GM12874 (cell line): Measurements from ENCODE around the gene ZBED1.

Experiments used
- TF ChIP-seq, protein P1 (sequence below): IDR thresholded peaks from 2 replicates; pipeline ENCODE4 v1.5.1; 2011; ENCODE audit warnings: low read depth, mild to moderate bottlenecking, control low read depth, low read length, moderate library complexity; ENCODE audit not compliant: insufficient read depth

The ZBED1 gene

DNA sequence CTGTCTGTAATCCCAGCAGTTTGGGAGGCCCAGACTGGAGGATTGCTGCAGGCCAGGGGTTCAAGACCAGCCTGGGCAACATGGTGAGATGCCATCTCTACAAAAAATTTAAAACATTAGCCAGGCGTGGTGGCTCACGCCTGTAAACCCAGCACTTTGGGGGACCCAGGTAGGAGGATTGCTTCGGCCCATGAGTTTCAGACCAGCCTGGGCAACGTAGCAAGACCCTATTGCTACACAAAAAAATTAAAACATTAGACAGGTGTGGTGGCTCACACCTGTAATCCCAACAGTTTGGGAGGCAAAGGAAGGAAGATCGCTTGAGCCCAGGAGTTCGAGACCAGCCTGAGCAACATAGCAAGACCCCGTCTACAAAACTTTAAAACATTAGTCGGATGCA is 1.3 kb downstream of the ZBED1 start:
- TF ChIP-seq, protein P1, sequence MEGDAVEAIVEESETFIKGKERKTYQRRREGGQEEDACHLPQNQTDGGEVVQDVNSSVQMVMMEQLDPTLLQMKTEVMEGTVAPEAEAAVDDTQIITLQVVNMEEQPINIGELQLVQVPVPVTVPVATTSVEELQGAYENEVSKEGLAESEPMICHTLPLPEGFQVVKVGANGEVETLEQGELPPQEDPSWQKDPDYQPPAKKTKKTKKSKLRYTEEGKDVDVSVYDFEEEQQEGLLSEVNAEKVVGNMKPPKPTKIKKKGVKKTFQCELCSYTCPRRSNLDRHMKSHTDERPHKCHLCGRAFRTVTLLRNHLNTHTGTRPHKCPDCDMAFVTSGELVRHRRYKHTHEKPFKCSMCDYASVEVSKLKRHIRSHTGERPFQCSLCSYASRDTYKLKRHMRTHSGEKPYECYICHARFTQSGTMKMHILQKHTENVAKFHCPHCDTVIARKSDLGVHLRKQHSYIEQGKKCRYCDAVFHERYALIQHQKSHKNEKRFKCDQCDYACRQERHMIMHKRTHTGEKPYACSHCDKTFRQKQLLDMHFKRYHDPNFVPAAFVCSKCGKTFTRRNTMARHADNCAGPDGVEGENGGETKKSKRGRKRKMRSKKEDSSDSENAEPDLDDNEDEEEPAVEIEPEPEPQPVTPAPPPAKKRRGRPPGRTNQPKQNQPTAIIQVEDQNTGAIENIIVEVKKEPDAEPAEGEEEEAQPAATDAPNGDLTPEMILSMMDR: no peak

DNA sequence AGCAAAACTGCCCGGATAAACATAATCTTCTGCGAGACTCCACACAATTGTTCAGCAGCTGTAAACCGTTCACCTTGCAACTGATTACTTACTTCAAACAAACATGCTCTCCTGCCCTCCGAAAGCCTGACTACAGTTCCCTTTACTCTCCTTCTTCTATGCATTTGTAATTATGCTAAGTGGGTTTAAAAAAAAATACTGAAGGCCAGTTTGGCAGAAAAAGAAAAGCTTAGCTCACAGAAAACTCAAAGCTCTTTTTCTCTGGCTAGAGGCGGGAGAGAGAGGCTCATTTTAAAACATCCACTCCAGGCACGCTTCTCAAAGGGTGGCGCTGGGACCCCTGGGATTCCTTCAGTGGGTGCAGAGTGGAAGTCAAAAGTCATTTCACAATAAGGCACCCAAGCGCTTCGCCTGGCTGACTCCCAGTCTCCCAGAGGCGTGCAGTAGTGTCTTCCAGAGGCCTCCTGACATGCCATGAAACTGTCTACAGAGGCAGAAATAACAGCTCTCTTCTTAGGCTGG is 1.9 kb downstream of the ZBED1 start:
- TF ChIP-seq, protein P1: no peak

DNA sequence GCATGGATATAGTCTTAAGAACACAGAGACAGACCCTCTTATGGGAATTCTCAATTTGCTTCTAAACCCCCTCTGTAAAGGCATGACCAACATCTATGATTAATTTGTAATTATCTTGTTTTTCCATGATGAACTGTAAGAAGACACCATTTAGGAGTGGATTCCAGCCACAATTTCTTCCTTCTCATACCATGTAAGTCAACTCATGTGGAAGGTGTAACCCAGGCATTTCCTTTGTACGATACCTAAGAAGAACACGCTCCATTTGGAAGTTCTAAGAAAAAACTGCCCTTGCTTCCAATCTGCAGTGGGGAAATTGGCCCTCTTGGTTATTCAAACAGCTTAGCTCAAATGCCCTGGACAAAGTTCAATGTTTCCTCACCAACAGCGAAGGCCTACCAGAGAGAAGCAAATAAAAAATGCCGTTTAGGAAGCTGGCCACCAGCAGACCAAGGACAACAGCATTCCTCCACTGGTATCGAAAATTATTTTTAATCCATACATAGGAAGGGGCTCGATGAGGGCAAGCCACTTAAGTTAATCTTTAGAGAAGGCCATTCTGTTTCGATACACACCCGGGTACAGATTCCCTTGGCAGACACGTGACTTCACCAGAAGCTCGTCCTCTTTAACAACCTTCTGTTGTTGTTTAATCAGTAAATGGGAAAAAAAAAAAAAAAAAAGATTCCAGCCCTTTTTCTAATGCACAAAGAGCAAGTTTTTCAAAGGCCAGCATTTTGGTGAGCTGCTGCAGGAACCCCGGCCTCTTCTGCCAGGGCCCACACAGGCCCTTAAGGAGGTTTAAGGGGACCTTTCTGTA is 2.6 kb downstream of the ZBED1 start:
- TF ChIP-seq, protein P1: no peak

DNA sequence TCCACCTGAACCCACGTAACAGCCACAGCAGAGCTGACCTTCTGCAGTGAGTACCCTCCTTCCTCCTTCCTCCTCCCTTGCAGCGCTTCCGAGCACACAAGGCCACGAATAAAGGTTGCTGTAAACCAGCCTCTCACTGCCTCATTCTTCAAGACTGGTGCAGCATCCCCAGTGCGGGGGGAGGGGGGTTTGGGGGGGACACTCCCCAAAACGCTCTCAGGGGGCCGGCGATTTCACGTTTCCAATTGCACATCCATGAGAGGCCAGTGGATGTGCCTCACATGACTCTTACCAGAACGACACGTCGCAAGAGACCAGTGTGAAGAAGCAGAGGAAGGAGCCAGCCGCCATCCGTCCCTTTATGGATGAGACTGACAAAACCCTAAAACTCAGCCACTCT is 5.2 kb downstream of the ZBED1 start:
- TF ChIP-seq, protein P1: no peak

DNA sequence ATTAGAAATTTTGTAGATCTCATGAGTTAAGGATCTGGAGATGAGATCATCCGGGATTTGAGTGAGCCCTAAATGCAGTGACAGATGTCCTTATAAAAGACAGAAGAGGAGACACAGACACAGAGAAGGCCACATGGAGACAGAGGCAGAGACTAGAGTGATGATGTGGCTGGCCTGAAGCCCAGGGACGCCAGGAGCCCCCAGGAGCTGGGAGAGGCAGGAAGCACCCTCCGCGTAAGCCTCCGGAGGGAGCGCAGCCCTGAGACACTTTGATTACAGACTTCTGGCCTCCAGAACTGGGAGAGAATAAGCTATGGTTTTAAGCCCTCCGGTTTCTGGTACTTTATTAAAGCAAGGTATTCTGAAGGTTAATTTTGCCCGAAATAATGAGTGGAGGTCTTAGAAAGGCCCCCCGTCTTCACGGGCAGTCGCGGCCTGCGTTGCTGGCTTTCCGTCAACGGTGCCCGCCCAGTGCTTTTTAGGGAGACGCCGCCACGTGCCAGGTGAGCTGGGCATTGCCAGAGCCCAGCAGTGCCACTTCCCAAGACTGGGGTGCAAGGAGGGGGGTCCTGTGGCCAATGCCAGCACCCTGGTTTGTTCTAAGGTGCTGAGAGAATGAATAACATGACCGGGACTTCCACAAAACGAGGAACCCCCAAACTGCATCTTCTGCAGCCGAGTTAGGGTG is 8.1 kb downstream of the ZBED1 start:
- TF ChIP-seq, protein P1: no peak

DNA sequence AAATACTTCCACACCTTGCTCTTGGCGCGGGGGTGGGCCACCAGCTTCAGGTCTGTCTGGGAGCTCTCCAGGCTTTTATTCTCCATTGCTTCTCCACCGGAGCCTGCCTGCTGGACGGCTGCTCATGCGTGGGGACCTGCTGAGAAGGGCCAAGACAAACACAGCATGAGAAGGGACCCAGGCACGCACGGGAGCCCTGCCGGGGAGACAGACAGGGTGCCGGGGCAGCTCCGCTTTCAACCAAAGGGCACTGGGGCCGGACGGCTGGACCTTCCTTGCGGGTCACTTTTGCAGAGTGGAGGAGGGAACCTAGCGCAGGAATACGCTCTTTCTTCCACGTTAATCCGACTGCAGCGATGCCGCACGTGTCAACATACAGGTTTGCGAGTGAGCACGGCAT is 10.1 kb downstream of the ZBED1 start:
- TF ChIP-seq, protein P1: no peak

DNA sequence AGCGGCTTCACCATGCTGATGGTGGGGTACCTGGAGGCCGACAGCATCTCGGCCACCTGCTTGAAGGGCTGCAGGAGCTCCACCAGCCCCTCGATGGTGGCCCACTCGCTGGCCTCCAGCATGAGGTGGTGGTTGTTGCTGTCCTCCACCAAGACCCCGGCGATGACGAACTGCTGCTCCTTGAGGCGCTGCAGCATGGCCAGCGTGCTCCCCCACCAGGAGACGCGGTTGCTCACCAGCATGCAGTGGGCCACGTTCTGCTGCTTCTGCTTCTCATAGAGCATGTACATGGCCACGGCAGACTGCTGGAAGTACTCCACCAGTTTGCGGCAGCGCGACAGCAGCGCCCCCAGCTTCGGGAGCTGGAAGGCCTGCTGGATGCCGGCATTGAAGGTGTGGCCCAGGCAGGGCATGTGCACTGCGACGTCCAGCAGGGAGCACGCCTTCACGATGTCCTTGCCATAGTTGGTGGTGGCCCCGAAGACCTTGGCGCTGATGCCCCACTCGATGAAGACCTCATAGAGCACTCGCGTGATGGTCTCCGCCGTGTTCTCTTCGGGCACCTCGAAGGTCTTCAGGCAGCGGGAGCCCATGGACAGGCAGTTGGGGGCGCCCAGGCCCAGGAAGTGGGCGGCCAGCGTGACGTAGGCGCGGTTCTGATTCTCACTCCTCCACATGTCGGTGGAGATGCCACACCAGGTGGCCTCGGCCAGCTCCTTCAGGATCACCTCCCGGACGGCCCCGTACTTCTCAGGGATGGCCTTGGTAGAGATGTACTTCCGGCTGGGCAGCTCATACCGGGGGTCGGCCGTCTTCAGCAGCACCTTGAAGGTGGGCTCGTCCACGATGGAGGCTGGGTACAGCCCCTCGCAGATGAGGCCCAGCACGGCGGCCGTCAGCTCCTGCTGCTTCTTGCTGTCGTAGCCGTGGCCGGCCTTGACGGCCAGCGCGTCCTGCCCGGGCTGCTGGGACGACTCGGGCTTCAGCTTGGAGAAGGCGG is 11.0 kb downstream of the ZBED1 start:
- TF ChIP-seq, protein P1: no peak
